GM10266 (cell line): Measurements from ENCODE around the gene LYRM7.

Source experiments
- DNase-seq: peaks from one replicate; pipeline ENCODE4 v3.0.0; 2012; ENCODE audit errors: extremely low spot score
- CTCF ChIP-seq: IDR thresholded peaks from 2 replicates; pipeline ENCODE4 v1.5.1; 2012; ENCODE audit warnings: mild to moderate bottlenecking, low read depth; ENCODE audit not compliant: control insufficient read depth, insufficient read depth; ENCODE audit errors: missing control alignments

The LYRM7 gene

GRCh38 chr5:131150408-131150807 is 20.3 kb upstream of the LYRM7 start:
- TF ChIP-seq CTCF, result no peak

GRCh38 chr5:131151216-131151615 is 19.5 kb upstream of the LYRM7 start:
- TF ChIP-seq CTCF, result no peak

More at GRCh38 chr5:131150408-131150807, 20.3 kb upstream of the LYRM7 start:
- DNase-seq, result no peak

GRCh38 chr5:131156385-131156784 is 14.4 kb upstream of the LYRM7 start:
- no peak for DNase-seq

More at GRCh38 chr5:131151216-131151615, 19.5 kb upstream of the LYRM7 start:
- DNase-seq, result no peak

GRCh38 chr5:131156957-131157356 is 13.8 kb upstream of the LYRM7 start:
- DNase-seq, result no peak
- no peak for TF ChIP-seq CTCF

More at GRCh38 chr5:131156385-131156784, 14.4 kb upstream of the LYRM7 start:
- TF ChIP-seq CTCF, result no peak

GRCh38 chr5:131160134-131160533 is 10.6 kb upstream of the LYRM7 start:
- no peak for DNase-seq
- no peak for TF ChIP-seq CTCF

- no peak for DNase-seq
- no peak for TF ChIP-seq CTCF
Observed at GRCh38 chr5:131163276-131164119, 7.2 kb upstream of the LYRM7 start.
